ENCODE results near the gene LPCAT1. TPM values are rescaled to one million over a fixed set of nuclear protein-coding genes. Genes with fewer than 3 reads are reported as not detected.

Gene LPCAT1
- total and polyA plus RNA-seq, 2 of the 4 experiments (the other 2 are of a cell fraction) = 17.7 to 33.6 TPM

DNA sequence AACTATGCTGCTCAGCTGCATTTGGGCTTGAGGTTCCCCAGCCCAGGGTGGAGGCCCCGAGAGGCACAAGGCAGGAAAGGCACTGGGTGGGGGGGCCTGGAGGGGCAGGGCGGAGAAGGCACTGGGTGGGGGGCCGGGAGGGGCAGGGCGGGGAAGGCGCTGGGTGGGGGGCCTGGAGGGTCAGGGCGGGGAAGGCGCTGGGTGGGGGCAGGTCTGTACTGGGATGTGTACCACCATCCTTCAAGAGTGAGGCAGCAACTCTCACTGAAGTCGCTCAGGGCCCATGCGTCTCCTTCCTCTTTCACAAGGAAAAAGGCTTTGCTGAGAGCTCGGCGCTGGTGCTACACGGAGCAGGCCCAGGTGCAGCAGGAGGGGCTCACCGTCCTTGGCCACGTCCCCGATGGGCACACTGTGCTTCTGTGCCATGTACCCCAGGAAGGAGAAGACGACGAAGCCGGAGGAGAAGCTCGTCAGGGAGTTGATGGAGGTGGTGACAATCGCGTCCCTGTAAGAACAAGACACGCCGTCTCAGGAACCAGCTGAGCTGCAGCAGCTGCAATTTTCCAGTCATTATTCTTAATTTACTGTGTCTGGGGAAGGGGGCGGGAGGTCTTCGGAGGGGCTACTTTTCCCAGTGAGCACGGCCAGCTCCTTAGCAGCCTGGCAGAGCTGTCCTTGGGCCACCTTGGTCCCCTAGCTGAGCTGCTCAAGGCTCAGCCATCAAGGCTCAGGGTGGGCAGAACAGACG is 109.3 kb downstream of the LPCAT1 start:
- Histone ChIP-seq H2AK5ac (ENCODE audit: low read depth, low read length) (no peak overlapping the region), H4K20me1 (ENCODE audit: insufficient read depth, low read length) (no peaks in the 10 kb centered on the region), H3K14ac (replicated peaks; ENCODE audit: low read depth, low read length) (no peak overlapping the region), H3K9me1 (ENCODE audit: insufficient read depth, low read length) (no peaks in the 10 kb centered on the region), H3K4me3 (ENCODE audit: insufficient read depth, low read depth, low read length) (no peak overlapping the region), H2BK15ac (ENCODE audit: low read depth, low read length) (no peak overlapping the region), H4K5ac (ENCODE audit: low read depth, low read length) (no peak overlapping the region), H2BK20ac (ENCODE audit: low read depth, low read length) (no peak overlapping the region), H3K4ac (ENCODE audit: low read depth, low read length) (no peak overlapping the region), H4K8ac (ENCODE audit: low read depth in 2 of 2, low read length in 2 of 2) (no peak overlapping the region), H3K23ac (ENCODE audit: low read depth, low read length) (no peak overlapping the region), H4K91ac (ENCODE audit: insufficient read depth, low read depth, low read length) (no peak overlapping the region), H3K79me1 (ENCODE audit: low read depth in 1 of 2, low read length in 2 of 2) (no peaks in the 10 kb centered on the region), H3K56ac (ENCODE audit: extremely low read depth, insufficient read depth, low read length) (no peak overlapping the region), H3K27me3 (ENCODE audit: control insufficient read depth, insufficient read depth, low read length) (peaks cover 13% of the 10 kb centered on the region; the same call in 1 of the 2 replicates), H2BK120ac (ENCODE audit: low read depth, low read length) (no peak overlapping the region), H2AK9ac (replicated peaks; ENCODE audit: low read depth, low read length, poor library complexity) (no peak overlapping the region), H2AFZ (replicated peaks; ENCODE audit: low read length, poor library complexity) (no peak overlapping the region), H3K18ac (ENCODE audit: low read depth, low read length) (no peak overlapping the region), H2BK5ac (ENCODE audit: low read depth, low read length, poor library complexity, severe bottlenecking) (no peak overlapping the region), H3K9me3 (ENCODE audit: control insufficient read depth, insufficient read depth, low read length) (no peaks in the 10 kb centered on the region), H3K4me2 (ENCODE audit: low read depth, low read length) (no peak overlapping the region), H3K27ac (ENCODE audit: insufficient read depth, low read length) (no peak overlapping the region), H3K36me3 (ENCODE audit: control insufficient read depth, insufficient read depth, low read length) (no peaks in the 10 kb centered on the region), H3K4me1 (ENCODE audit: control insufficient read depth, insufficient read depth, low read length) (no peaks in the 10 kb centered on the region), H3K9ac (ENCODE audit: low read depth, low read length) (no peak overlapping the region)
- DNase-seq (no peak), ATAC-seq (ENCODE audit: low read depth) (no peak)
- CTCF ChIA-PET = no interaction called here
- no TSS peak for BruUV-seq (replicated peaks)
- in situ Hi-C loops (cut with MboI; ENCODE audit: low sequenced_read_pairs) = no loop called here
- intact Hi-C loops (cut with micrococcal nuclease) = no loop called here
- POLR2A ChIA-PET (ENCODE audit: unreplicated experiment) = no interaction called here
- dilution Hi-C loops (cut with HindIII; ENCODE audit: low sequenced_read_pairs, unreplicated experiment) = no loop called here
- WGBS, 2 experiments (ENCODE audit: extremely low coverage in 2 of 2, insufficient read length in 1 of 2) = 55% methylated on average over 7 of the region's 27 CpGs; no CpG with 5 or more reads in 1 of the 2 experiments
- TF ChIP-seq MAFK (IDR thresholded peaks at IDR 0.05; ENCODE audit: low read depth, low read length) (no peak), MAZ (IDR thresholded peaks at IDR 0.05; ENCODE audit: borderline replicate concordance, low read depth, low read length) (no peak), BHLHE40 (IDR thresholded peaks at IDR 0.05; ENCODE audit: low read depth, low read length) (no peak), NFE2L2 (IDR thresholded peaks at IDR 0.05; ENCODE audit: low read depth, low read length) (no peak), RFX5 (IDR thresholded peaks at IDR 0.05; ENCODE audit: low read depth, low read length) (no peak), SMC3 (IDR thresholded peaks at IDR 0.05; ENCODE audit: low read depth, low read length) (no peak), MXI1 (IDR thresholded peaks at IDR 0.05; ENCODE audit: borderline replicate concordance, low read depth, low read length) (no peak), FOS (IDR thresholded peaks at IDR 0.05; ENCODE audit: low read depth, low read length) (no peak), POLR2A (IDR thresholded peaks at IDR 0.05; ENCODE audit: low read depth, low read length) (no peak), CEBPB (IDR thresholded peaks at IDR 0.05; ENCODE audit: low read depth, low read length) (no peak), RCOR1 (IDR thresholded peaks at IDR 0.05; ENCODE audit: insufficient replicate concordance, low read length) (no peak), RAD21 (IDR thresholded peaks at IDR 0.05; ENCODE audit: low read length) (no peak), CHD1 (IDR thresholded peaks at IDR 0.05; ENCODE audit: low read depth, low read length) (no peak)
- TF ChIP-seq, protein P1, sequence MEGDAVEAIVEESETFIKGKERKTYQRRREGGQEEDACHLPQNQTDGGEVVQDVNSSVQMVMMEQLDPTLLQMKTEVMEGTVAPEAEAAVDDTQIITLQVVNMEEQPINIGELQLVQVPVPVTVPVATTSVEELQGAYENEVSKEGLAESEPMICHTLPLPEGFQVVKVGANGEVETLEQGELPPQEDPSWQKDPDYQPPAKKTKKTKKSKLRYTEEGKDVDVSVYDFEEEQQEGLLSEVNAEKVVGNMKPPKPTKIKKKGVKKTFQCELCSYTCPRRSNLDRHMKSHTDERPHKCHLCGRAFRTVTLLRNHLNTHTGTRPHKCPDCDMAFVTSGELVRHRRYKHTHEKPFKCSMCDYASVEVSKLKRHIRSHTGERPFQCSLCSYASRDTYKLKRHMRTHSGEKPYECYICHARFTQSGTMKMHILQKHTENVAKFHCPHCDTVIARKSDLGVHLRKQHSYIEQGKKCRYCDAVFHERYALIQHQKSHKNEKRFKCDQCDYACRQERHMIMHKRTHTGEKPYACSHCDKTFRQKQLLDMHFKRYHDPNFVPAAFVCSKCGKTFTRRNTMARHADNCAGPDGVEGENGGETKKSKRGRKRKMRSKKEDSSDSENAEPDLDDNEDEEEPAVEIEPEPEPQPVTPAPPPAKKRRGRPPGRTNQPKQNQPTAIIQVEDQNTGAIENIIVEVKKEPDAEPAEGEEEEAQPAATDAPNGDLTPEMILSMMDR (conservative IDR thresholded peaks at IDR 0.05; ENCODE audit: low read depth, low read length) = no peak
- TF ChIP-seq, protein P2, sequence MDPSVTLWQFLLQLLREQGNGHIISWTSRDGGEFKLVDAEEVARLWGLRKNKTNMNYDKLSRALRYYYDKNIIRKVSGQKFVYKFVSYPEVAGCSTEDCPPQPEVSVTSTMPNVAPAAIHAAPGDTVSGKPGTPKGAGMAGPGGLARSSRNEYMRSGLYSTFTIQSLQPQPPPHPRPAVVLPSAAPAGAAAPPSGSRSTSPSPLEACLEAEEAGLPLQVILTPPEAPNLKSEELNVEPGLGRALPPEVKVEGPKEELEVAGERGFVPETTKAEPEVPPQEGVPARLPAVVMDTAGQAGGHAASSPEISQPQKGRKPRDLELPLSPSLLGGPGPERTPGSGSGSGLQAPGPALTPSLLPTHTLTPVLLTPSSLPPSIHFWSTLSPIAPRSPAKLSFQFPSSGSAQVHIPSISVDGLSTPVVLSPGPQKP (IDR thresholded peaks at IDR 0.05; ENCODE audit: borderline replicate concordance, low read depth, low read length) = no peak
- TF ChIP-seq, protein P3, sequence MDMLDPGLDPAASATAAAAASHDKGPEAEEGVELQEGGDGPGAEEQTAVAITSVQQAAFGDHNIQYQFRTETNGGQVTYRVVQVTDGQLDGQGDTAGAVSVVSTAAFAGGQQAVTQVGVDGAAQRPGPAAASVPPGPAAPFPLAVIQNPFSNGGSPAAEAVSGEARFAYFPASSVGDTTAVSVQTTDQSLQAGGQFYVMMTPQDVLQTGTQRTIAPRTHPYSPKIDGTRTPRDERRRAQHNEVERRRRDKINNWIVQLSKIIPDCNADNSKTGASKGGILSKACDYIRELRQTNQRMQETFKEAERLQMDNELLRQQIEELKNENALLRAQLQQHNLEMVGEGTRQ (IDR thresholded peaks at IDR 0.05; ENCODE audit: low read depth, low read length) = no peak

Measured in IMR-90 (cell line).